GM12865 (cell line): ENCODE results near the gene GAL3ST2.
A peak's percentile ranks its signal among the peaks of the same experiment; 100 is the strongest.

Experiments
- DNase-seq: peaks from one replicate; pipeline ENCODE4 v3.0.0; 2010; ENCODE audit warnings: low read depth
- H3K4me3 ChIP-seq: 2 replicates; pipeline ENCODE4 v1.5.1; 2011; ENCODE audit warnings: mild to moderate bottlenecking, low read depth, low read length, control low read depth
- CTCF ChIP-seq: IDR thresholded peaks from 2 replicates; pipeline ENCODE4 v1.5.1; 2011; ENCODE audit warnings: low read length, control low read depth, low read depth, inconsistent platforms; ENCODE audit not compliant: insufficient read depth; ENCODE audit errors: missing control alignments

The GAL3ST2 gene

GRCh38 chr2:241842620-241843211 is 66.1 kb downstream of the GAL3ST2 start:
- DNase-seq = peak; percentile 65
- H3K4me3 ChIP-seq = peak overlapping the region; percentile 34
- TF ChIP-seq CTCF = no peak

DNA sequence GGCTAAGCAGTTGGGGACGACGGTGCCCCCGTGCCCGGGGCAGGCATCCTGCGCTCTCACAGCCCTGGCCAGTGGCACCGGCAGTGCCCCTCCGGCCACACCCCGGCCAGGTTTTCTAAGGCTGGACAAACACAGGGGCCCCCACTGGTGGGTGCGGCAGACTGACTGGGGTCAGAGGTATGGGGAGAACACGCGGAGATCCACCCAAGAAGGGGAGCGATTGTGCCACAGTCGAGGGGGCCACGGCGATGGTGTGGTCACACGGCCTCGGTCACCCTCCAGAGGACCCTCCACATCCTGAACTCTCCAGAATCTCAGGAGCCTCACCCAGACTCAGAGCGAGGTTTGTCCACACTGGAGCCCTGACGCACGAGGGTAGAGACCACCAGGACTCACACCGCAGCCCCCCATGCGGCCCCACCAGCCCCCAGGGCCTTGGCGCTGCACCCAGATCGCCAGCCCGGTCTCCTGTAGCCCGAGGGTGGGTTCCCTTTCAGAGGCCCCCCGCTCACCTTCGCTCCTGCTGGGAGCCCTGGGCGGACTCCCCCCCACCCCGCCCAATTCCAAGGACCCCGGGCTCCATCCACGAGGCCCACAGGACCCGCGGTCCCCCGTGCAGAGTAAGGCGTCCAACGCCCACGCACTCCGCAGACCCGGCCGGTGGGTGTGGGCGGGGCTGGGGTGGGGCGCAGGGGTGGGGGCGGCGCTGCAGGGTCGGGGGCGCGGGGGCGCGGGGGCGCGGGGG is 66.9 kb downstream of the GAL3ST2 start:
- no peak for DNase-seq
- no peak for TF ChIP-seq CTCF
- peak overlapping the region; percentile 34 for H3K4me3 ChIP-seq

DNA sequence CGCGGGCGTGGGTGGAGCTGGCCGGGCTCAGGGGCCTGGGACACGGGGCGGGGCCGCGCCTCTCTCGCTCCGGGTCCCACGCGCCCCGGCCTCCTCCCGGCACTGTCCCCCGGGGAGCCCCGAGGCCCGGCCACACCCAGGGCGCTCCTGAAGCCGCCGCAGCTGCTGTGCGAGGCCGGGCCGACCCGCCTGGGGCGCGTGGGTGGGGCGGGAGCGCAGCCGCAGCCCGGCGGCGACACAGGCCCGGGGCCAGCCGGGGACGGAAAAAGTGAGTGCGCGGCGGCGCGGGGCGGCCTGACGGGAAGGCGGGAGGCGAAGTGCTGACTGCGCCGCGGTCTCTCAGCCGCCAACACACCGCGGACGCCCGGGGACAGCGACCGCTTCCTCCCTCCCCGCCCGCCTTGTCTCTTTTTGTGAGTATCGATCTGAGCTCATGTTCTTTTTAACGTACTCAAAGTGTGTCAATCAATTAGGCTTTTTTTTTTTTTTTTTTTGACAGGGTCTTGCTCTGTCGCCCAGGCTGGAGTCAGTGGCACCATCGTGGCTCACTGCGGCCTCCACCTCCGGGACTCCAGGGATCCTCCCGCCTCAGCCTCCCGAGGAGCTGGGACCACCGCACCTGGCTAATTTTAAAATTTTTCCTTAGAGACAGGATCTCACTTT is 67.6 kb downstream of the GAL3ST2 start:
- peak overlapping the region; percentile 44 for H3K4me3 ChIP-seq
- TF ChIP-seq CTCF = no peak
- DNase-seq = peak; percentile 68

GRCh38 chr2:241844831-241845578 is 68.4 kb downstream of the GAL3ST2 start:
- TF ChIP-seq CTCF = no peak
- H3K4me3 ChIP-seq = no peak overlapping the region
- DNase-seq = no peak

- H3K4me3 ChIP-seq = no peak overlapping the region
- TF ChIP-seq CTCF = no peak
Measured at GRCh38 chr2:241846406-241846805, 69.8 kb downstream of the GAL3ST2 start.

GRCh38 chr2:241848761-241849615 is 72.4 kb downstream of the GAL3ST2 start:
- DNase-seq = no peak
- no peak for TF ChIP-seq CTCF
- no peak overlapping the region for H3K4me3 ChIP-seq

More at GRCh38 chr2:241846406-241846805, 69.8 kb downstream of the GAL3ST2 start:
- DNase-seq = no peak
